Upper lobe of left lung (tissue), 4 donors: ENCODE data around the gene CDKAL1.

Source experiments
- CTCF ChIP-seq, 6 experiments: fragments of 450-650 bp in 4 of 6; fragments of 200-600 bp in 2 of 6; sonication (generic) in 2 of 6; IDR thresholded peaks; one replicate each; pipeline ENCODE4 v1.5.1; 2016 to 2019; ENCODE audit warnings: antibody characterized with exemption in 6 of 6
- EP300 ChIP-seq, 4 donors: sonication (generic); formaldehyde crosslinking; IDR thresholded peaks; one replicate each; pipeline ENCODE4 v1.5.1; 2017; ENCODE audit warnings: antibody characterized with exemption in 4 of 4, control low read depth in 2 of 4
- POLR2A ChIP-seq, 4 donors: fragments of 450-650 bp; IDR thresholded peaks; one replicate each; pipeline ENCODE4 v1.5.1; 2016 to 2017; ENCODE audit warnings: antibody characterized with exemption in 4 of 4, mild to moderate bottlenecking in 2 of 4
- POLR2AphosphoS5 ChIP-seq, 2 donors: sonication (generic); formaldehyde crosslinking; IDR thresholded peaks; one replicate each; pipeline ENCODE4 v1.5.1; 2017; ENCODE audit warnings: antibody characterized with exemption in 2 of 2

GRCh38 chr6:21034345-21034744 is 500.1 kb downstream of the CDKAL1 start:
- no peak for TF ChIP-seq EP300 (IDR thresholded peaks at IDR 0.05)
- TF ChIP-seq POLR2A (IDR thresholded peaks at IDR 0.05) = no peak
- no peak for TF ChIP-seq CTCF (IDR thresholded peaks at IDR 0.05)
- no peak for TF ChIP-seq POLR2AphosphoS5 (IDR thresholded peaks at IDR 0.05)
